Measurements from ENCODE around the gene EGFLAM. TPM values are rescaled to one million over a fixed set of nuclear protein-coding genes. Genes with fewer than 3 reads are reported as not detected.

Gene EGFLAM
- total and polyA plus RNA-seq, 2 experiments from 2014 or later: 0.24 to 1.9 TPM

DNA sequence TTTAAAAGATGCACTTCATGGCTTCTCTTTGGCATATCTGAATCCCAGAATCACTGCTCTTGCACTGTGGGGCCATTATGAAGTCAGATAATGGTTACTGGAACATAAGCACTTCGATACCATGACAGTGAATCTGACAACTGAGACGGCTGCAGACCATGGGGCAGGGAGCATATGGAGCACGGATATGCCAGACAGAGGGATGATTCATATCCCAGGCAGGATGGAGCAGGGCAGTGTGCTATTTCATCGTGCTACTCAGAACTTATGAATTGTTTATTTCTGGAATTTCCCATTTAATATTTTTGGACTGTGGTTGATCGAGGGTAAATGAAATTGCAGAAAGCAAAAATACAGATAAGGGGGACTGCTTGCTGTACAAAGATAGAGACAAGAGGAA, 145.0 kb downstream of the EGFLAM start:
- H3K27ac Mint-ChIP-seq: no peak overlapping the region
- H3K27me3 Mint-ChIP-seq (ENCODE audit: insufficient read depth, low read depth, poor library complexity): peaks cover 4% of the 10 kb centered on the region
- H3K4me3 ChIP-seq: no peak overlapping the region
- H3K9me2 ChIP-seq (ENCODE audit: insufficient read depth): peaks cover 2% of the 10 kb centered on the region; the same call in 1 of the 2 replicates
- no peaks in the 10 kb centered on the region for H3K27me3 ChIP-seq (ENCODE audit: insufficient read depth)
- H3K9me3 Mint-ChIP-seq: no peaks in the 10 kb centered on the region; the same call in 2 of the 3 replicates
- H3K4me3 Mint-ChIP-seq: no peak overlapping the region
- H3K36me3 Mint-ChIP-seq (ENCODE audit: low read depth): no peaks in the 10 kb centered on the region
- H3K79me2 ChIP-seq (replicated peaks; ENCODE audit: insufficient read depth): no peaks in the 10 kb centered on the region
- H4K20me1 ChIP-seq (replicated peaks; ENCODE audit: insufficient read depth): no peaks in the 10 kb centered on the region
- DNase-seq (ENCODE audit: low spot score): no peak
- peaks cover 6% of the 10 kb centered on the region; the same call in 1 of the 3 replicates for H3K4me1 Mint-ChIP-seq
- H3K27ac ChIP-seq (ENCODE audit: low read depth): no peak overlapping the region
- no peaks in the 10 kb centered on the region for H3K36me3 ChIP-seq (ENCODE audit: insufficient read depth)
- no peak overlapping the region for H3K4me2 ChIP-seq
- no peak overlapping the region for H2AFZ ChIP-seq
- TF ChIP-seq, protein P1, sequence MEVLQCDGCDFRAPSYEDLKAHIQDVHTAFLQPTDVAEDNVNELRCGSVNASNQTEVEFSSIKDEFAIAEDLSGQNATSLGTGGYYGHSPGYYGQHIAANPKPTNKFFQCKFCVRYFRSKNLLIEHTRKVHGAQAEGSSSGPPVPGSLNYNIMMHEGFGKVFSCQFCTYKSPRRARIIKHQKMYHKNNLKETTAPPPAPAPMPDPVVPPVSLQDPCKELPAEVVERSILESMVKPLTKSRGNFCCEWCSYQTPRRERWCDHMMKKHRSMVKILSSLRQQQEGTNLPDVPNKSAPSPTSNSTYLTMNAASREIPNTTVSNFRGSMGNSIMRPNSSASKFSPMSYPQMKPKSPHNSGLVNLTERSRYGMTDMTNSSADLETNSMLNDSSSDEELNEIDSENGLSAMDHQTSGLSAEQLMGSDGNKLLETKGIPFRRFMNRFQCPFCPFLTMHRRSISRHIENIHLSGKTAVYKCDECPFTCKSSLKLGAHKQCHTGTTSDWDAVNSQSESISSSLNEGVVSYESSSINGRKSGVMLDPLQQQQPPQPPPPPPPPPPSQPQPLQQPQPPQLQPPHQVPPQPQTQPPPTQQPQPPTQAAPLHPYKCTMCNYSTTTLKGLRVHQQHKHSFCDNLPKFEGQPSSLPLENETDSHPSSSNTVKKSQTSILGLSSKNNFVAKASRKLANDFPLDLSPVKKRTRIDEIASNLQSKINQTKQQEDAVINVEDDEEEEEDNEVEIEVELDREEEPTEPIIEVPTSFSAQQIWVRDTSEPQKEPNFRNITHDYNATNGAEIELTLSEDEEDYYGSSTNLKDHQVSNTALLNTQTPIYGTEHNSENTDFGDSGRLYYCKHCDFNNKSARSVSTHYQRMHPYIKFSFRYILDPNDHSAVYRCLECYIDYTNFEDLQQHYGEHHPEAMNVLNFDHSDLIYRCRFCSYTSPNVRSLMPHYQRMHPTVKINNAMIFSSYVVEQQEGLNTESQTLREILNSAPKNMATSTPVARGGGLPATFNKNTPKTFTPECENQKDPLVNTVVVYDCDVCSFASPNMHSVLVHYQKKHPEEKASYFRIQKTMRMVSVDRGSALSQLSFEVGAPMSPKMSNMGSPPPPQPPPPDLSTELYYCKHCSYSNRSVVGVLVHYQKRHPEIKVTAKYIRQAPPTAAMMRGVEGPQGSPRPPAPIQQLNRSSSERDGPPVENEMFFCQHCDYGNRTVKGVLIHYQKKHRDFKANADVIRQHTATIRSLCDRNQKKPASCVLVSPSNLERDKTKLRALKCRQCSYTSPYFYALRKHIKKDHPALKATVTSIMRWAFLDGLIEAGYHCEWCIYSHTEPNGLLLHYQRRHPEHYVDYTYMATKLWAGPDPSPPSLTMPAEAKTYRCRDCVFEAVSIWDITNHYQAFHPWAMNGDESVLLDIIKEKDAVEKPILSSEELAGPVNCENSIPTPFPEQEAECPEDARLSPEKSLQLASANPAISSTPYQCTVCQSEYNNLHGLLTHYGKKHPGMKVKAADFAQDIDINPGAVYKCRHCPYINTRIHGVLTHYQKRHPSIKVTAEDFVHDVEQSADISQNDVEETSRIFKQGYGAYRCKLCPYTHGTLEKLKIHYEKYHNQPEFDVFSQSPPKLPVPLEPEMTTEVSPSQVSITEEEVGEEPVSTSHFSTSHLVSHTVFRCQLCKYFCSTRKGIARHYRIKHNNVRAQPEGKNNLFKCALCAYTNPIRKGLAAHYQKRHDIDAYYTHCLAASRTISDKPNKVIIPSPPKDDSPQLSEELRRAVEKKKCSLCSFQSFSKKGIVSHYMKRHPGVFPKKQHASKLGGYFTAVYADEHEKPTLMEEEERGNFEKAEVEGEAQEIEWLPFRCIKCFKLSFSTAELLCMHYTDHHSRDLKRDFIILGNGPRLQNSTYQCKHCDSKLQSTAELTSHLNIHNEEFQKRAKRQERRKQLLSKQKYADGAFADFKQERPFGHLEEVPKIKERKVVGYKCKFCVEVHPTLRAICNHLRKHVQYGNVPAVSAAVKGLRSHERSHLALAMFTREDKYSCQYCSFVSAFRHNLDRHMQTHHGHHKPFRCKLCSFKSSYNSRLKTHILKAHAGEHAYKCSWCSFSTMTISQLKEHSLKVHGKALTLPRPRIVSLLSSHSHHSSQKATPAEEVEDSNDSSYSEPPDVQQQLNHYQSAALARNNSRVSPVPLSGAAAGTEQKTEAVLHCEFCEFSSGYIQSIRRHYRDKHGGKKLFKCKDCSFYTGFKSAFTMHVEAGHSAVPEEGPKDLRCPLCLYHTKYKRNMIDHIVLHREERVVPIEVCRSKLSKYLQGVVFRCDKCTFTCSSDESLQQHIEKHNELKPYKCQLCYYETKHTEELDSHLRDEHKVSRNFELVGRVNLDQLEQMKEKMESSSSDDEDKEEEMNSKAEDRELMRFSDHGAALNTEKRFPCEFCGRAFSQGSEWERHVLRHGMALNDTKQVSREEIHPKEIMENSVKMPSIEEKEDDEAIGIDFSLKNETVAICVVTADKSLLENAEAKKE (CRISPR knock-in tag; IDR thresholded peaks at IDR 0.05): no peak
- TF ChIP-seq POLR2AphosphoS5 (IDR thresholded peaks at IDR 0.05; ENCODE audit: low read depth) (no peak), NANOG (IDR thresholded peaks at IDR 0.05; ENCODE audit: borderline replicate concordance) (no peak), CREB1 (CRISPR knock-in tag; IDR thresholded peaks at IDR 0.05; ENCODE audit: low read depth) (no peak), EZH2 (IDR thresholded peaks at IDR 0.05; ENCODE audit: low read depth, unreplicated experiment) (no peak)
- TF ChIP-seq, protein P2, sequence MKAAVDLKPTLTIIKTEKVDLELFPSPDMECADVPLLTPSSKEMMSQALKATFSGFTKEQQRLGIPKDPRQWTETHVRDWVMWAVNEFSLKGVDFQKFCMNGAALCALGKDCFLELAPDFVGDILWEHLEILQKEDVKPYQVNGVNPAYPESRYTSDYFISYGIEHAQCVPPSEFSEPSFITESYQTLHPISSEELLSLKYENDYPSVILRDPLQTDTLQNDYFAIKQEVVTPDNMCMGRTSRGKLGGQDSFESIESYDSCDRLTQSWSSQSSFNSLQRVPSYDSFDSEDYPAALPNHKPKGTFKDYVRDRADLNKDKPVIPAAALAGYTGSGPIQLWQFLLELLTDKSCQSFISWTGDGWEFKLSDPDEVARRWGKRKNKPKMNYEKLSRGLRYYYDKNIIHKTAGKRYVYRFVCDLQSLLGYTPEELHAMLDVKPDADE (IDR thresholded peaks at IDR 0.05): no peak
- TF ChIP-seq, protein P3, sequence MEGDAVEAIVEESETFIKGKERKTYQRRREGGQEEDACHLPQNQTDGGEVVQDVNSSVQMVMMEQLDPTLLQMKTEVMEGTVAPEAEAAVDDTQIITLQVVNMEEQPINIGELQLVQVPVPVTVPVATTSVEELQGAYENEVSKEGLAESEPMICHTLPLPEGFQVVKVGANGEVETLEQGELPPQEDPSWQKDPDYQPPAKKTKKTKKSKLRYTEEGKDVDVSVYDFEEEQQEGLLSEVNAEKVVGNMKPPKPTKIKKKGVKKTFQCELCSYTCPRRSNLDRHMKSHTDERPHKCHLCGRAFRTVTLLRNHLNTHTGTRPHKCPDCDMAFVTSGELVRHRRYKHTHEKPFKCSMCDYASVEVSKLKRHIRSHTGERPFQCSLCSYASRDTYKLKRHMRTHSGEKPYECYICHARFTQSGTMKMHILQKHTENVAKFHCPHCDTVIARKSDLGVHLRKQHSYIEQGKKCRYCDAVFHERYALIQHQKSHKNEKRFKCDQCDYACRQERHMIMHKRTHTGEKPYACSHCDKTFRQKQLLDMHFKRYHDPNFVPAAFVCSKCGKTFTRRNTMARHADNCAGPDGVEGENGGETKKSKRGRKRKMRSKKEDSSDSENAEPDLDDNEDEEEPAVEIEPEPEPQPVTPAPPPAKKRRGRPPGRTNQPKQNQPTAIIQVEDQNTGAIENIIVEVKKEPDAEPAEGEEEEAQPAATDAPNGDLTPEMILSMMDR (conservative IDR thresholded peaks at IDR 0.05; ENCODE audit: low read depth in 2 of 2): no peak
- no peaks in the 10 kb centered on the region for H3F3A ChIP-seq (replicated peaks; ENCODE audit: low read depth)
- H3K4me1 ChIP-seq (ENCODE audit: insufficient read depth): no peaks in the 10 kb centered on the region
- ATAC-seq: no peak

Measured in GM23338 (cell line).